Glutamatergic neuron (in vitro differentiated cells): Measurements from ENCODE around the gene AQP2. TPM values are rescaled to one million over a fixed set of nuclear protein-coding genes. Genes with fewer than 3 reads are reported as not detected.

ENCODE experiments used
- DNase-seq: peaks from one replicate; pipeline ENCODE4 v3.0.0; 2022
- H3K27ac Mint-ChIP-seq: one replicate; pipeline ENCODE4 v1.8.0; 2020; ENCODE audit warnings: mild to moderate bottlenecking, mixed read lengths, inconsistent platforms; ENCODE audit not compliant: unreplicated experiment
- H3K27me3 Mint-ChIP-seq: one replicate; pipeline ENCODE4 v1.8.0; 2020; ENCODE audit warnings: mild to moderate bottlenecking, moderate library complexity, mixed read lengths, inconsistent platforms; ENCODE audit not compliant: unreplicated experiment
- H3K36me3 Mint-ChIP-seq: one replicate; pipeline ENCODE4 v1.8.0; 2020; ENCODE audit warnings: mild to moderate bottlenecking, mixed read lengths, inconsistent platforms; ENCODE audit not compliant: unreplicated experiment
- H3K4me1 Mint-ChIP-seq: one replicate; pipeline ENCODE4 v1.8.0; 2020; ENCODE audit warnings: mild to moderate bottlenecking, low read depth, mixed read lengths, inconsistent platforms; ENCODE audit not compliant: unreplicated experiment
- H3K4me3 Mint-ChIP-seq: one replicate; pipeline ENCODE4 v1.8.0; 2020; ENCODE audit warnings: mild to moderate bottlenecking, mixed read lengths, inconsistent platforms; ENCODE audit not compliant: unreplicated experiment
- H3K9me3 Mint-ChIP-seq: one replicate; pipeline ENCODE4 v1.8.0; 2020; ENCODE audit warnings: mild to moderate bottlenecking, moderate library complexity, mixed read lengths, inconsistent platforms; ENCODE audit not compliant: unreplicated experiment
- CTCF ChIP-seq: fragments of 200-600 bp; sonication (generic); IDR thresholded peaks from one replicate; pipeline ENCODE4 v1.5.0; 2021; ENCODE audit not compliant: partially characterized antibody, unreplicated experiment
- total RNA-seq: library from RNA; stranded (reverse); fragmentation: NEBNext Ultra II Directional; extraction: Animal tissue kit (Norgen Biotek cat#: 25700); gene quantifications from one replicate; pipeline ENCODE4 v1.2.1, GENCODE V29; 2021; ENCODE audit not compliant: unreplicated experiment

Gene AQP2
- total RNA-seq, 1 donor from 2014 or later = not detected

GRCh38 chr12:49903351-49903699 lies 47.2 kb upstream of the AQP2 start:
- Mint-ChIP-seq H3K27me3 (peaks cover 18% of the 10 kb centered on the region), H3K36me3 (no peaks in the 10 kb centered on the region), H3K9me3 (peaks cover 6% of the 10 kb centered on the region), H3K4me1 (peaks cover 5% of the 10 kb centered on the region), H3K4me3 (peak overlapping the region; percentile 74), H3K27ac (no peak overlapping the region)
- no peak for DNase-seq
- TF ChIP-seq CTCF = no peak

GRCh38 chr12:49903700-49904423 lies 46.7 kb upstream of the AQP2 start, which contains the start of gene FAIM2:
FAIM2 (minus strand) TSS chr12:49903900; CDS start chr12:49903792, 108 bp downstream.
- peak within 1 kb of the TSS; percentile 76 for H3K27ac Mint-ChIP-seq
- TF ChIP-seq CTCF = no peak
- peak within 1 kb of the TSS; percentile 78 for H3K4me3 Mint-ChIP-seq
- peak; percentile 73 for DNase-seq
- H3K27me3 Mint-ChIP-seq = peaks cover 16% of the 10 kb centered on the region
- H3K4me1 Mint-ChIP-seq = peaks cover 5% of the 10 kb centered on the region
- no peaks in the 10 kb centered on the region for H3K36me3 Mint-ChIP-seq
- peaks cover 6% of the 10 kb centered on the region for H3K9me3 Mint-ChIP-seq

GRCh38 chr12:49904601-49905000 lies 45.9 kb upstream of the AQP2 start:
- Mint-ChIP-seq H3K9me3 (peaks cover 4% of the 10 kb centered on the region), H3K36me3 (no peaks in the 10 kb centered on the region), H3K27me3 (peaks cover 11% of the 10 kb centered on the region), H3K4me1 (peaks cover 5% of the 10 kb centered on the region), H3K4me3 (peak overlapping the region; percentile 78), H3K27ac (peak overlapping the region; percentile 76)
- no peak for TF ChIP-seq CTCF
- DNase-seq = no peak

- H3K4me1 Mint-ChIP-seq = peaks cover 5% of the 10 kb centered on the region
- TF ChIP-seq CTCF = no peak
- no peak overlapping the region for H3K27ac Mint-ChIP-seq
- H3K27me3 Mint-ChIP-seq = peaks cover 8% of the 10 kb centered on the region
- no peak overlapping the region for H3K4me3 Mint-ChIP-seq
- no peaks in the 10 kb centered on the region for H3K36me3 Mint-ChIP-seq
- H3K9me3 Mint-ChIP-seq = peaks cover 4% of the 10 kb centered on the region
- no peak for DNase-seq
These were observed 44.7 kb upstream of the AQP2 start for GRCh38 chr12:49905718-49906314.

GRCh38 chr12:49907352-49907751 lies 43.2 kb upstream of the AQP2 start:
- no peak for DNase-seq
- Mint-ChIP-seq H3K9me3 (peaks cover 4% of the 10 kb centered on the region), H3K4me3 (no peak overlapping the region), H3K27me3 (peaks cover 8% of the 10 kb centered on the region), H3K27ac (no peak overlapping the region), H3K4me1 (peaks cover 5% of the 10 kb centered on the region), H3K36me3 (no peaks in the 10 kb centered on the region)
- TF ChIP-seq CTCF = no peak
